CD14-positive monocyte (primary cell): Measurements from ENCODE around the gene DUSP16. TPM values are rescaled to one million over a fixed set of nuclear protein-coding genes. Genes with fewer than 3 reads are reported as not detected.

Experiments
- DNase-seq, 3 donors: peaks; one replicate each; pipeline ENCODE4 v3.0.0-alpha.2; 2011 to 2022
- H2AFZ ChIP-seq: 2 replicates; pipeline ENCODE4 v1.6.0; 2012; ENCODE audit warnings: mild to moderate bottlenecking, low read depth, low read length, inconsistent platforms; ENCODE audit not compliant: insufficient read depth, poor library complexity, severe bottlenecking
- H3K27ac ChIP-seq, 2 donors: 1 replicate in 1 of 2; 2 replicates in 1 of 2; pipeline ENCODE4 v1.5.1; 2012 to 2013; ENCODE audit warnings: low read length in 2 of 2, control low read depth in 1 of 2, inconsistent platforms in 1 of 2, low read depth in 1 of 2, mild to moderate bottlenecking in 1 of 2
- H3K27me3 ChIP-seq, 2 donors: one replicate each; pipeline versions ENCODE4 v1.6.0 to v1.6.1; 2011 to 2013; ENCODE audit warnings: low read length in 2 of 2; ENCODE audit not compliant: control insufficient read depth in 2 of 2, insufficient read depth in 2 of 2
- H3K36me3 ChIP-seq, 2 donors: replicated peaks in 1 of 2; 1 replicate in 1 of 2; 2 replicates in 1 of 2; pipeline versions ENCODE4 v1.5.1 to v1.6.1; 2012 to 2013; ENCODE audit warnings: low read length in 2 of 2, control low read depth in 1 of 2, inconsistent platforms in 1 of 2, mild to moderate bottlenecking in 1 of 2; ENCODE audit not compliant: insufficient read depth in 2 of 2, control insufficient read depth in 1 of 2
- H3K4me1 ChIP-seq, 2 donors: 1 replicate in 1 of 2; 2 replicates in 1 of 2; pipeline versions ENCODE4 v1.5.1 to v1.6.1; 2012 to 2013; ENCODE audit warnings: low read length in 2 of 2, control low read depth in 1 of 2, inconsistent platforms in 1 of 2, mild to moderate bottlenecking in 1 of 2, moderate library complexity in 1 of 2; ENCODE audit not compliant: insufficient read depth in 2 of 2, control insufficient read depth in 1 of 2
- H3K4me2 ChIP-seq: replicated peaks from 2 replicates; pipeline ENCODE3; 2012; ENCODE audit warnings: low read length, moderate library complexity, mild to moderate bottlenecking; ENCODE audit not compliant: poor library complexity, severe bottlenecking; ENCODE audit errors: extremely low read depth
- H3K4me3 ChIP-seq, 3 experiments: fragments of 200-600 bp in 1 of 3; sonication (generic) in 1 of 3; replicated peaks in 1 of 3; 1 replicate in 2 of 3; 2 replicates in 1 of 3; pipeline ENCODE4 v1.5.1; 2011 to 2013; ENCODE audit warnings: low read length in 3 of 3, mild to moderate bottlenecking in 3 of 3, control low read depth in 2 of 3, low read depth in 2 of 3, inconsistent platforms in 1 of 3, moderate library complexity in 1 of 3
- H3K79me2 ChIP-seq: 2 replicates; pipeline ENCODE4 v1.6.0; 2012; ENCODE audit warnings: mild to moderate bottlenecking, control low read depth, inconsistent platforms, low read length, moderate library complexity; ENCODE audit not compliant: insufficient read depth
- H3K9ac ChIP-seq: 2 replicates; pipeline ENCODE4 v1.6.0; 2017; ENCODE audit warnings: low read length, mild to moderate bottlenecking; ENCODE audit not compliant: insufficient read depth, poor library complexity, severe bottlenecking
- H3K9me3 ChIP-seq, 2 donors: replicated peaks in 1 of 2; 1 replicate in 1 of 2; 2 replicates in 1 of 2; pipeline versions ENCODE4 v1.5.1 to v1.6.1; 2012 to 2013; ENCODE audit warnings: low read length in 2 of 2, control low read depth in 1 of 2; ENCODE audit not compliant: control insufficient read depth in 1 of 2, insufficient read depth in 1 of 2
- H4K20me1 ChIP-seq: 2 replicates; pipeline ENCODE4 v1.6.0; 2012; ENCODE audit warnings: mild to moderate bottlenecking, low read length, control low read depth, moderate library complexity; ENCODE audit not compliant: insufficient read depth
- H3K27ac Mint-ChIP-seq, 7 donors: one replicate each; pipeline ENCODE4 v1.8.0; 2020; ENCODE audit warnings: mild to moderate bottlenecking in 7 of 7, mixed read lengths in 7 of 7, moderate library complexity in 6 of 7, inconsistent platforms in 2 of 7
- H3K27me3 Mint-ChIP-seq, 3 donors: one replicate each; pipeline ENCODE4 v1.8.0; 2021 to 2022; ENCODE audit warnings: low read depth in 3 of 3, mild to moderate bottlenecking in 3 of 3, mixed read lengths in 3 of 3, moderate library complexity in 3 of 3, inconsistent platforms in 1 of 3
- H3K36me3 Mint-ChIP-seq, 2 donors: one replicate each; pipeline ENCODE4 v1.8.0; 2020; ENCODE audit warnings: mixed read lengths in 2 of 2, inconsistent platforms in 1 of 2, mild to moderate bottlenecking in 1 of 2
- H3K4me1 Mint-ChIP-seq: one replicate; pipeline ENCODE4 v1.8.0; 2020; ENCODE audit warnings: mild to moderate bottlenecking, mixed read lengths
- H3K4me3 Mint-ChIP-seq, 2 donors: one replicate each; pipeline ENCODE4 v1.8.0; 2020; ENCODE audit warnings: mild to moderate bottlenecking in 2 of 2, mixed read lengths in 2 of 2, moderate library complexity in 1 of 2
- H3K9me3 Mint-ChIP-seq, 7 donors: one replicate each; pipeline ENCODE4 v1.8.0; 2020 to 2022; ENCODE audit warnings: mixed read lengths in 7 of 7, mild to moderate bottlenecking in 6 of 7, moderate library complexity in 6 of 7, inconsistent platforms in 2 of 7
- WGBS: methylation state at CpG from one replicate; pipeline ENCODE4 v1.1.5; 2013; ENCODE audit warnings: missing lambda C conversion rate; ENCODE audit not compliant: insufficient coverage; 5-methylcytosine and 5-hydroxymethylcytosine counted together
- intact Hi-C, 2 donors: fragments of 100-400 bp; cut with micrococcal nuclease; formaldehyde crosslinking; loops; one replicate each; pipeline versions ENCODE4 v1.15.0 to v1.15.1; 2023
- polyA plus RNA-seq, 3 donors: library from polyadenylated mRNA; depleted of rRNA in 1 of 3; unstranded in 2 of 3; stranded (reverse) in 1 of 3; fragments of 300-500 nt in 2 of 3; fragments of >200 nt in 1 of 3; fragmentation: Illumina TruSeq in 2 of 3; gene quantifications; 1 replicate in 2 of 3; 2 replicates in 1 of 3; pipeline ENCODE4 v1.2.3, GENCODE V29; 2012 to 2021
- TF ChIP-seq, protein P1 (sequence below): fragments of 200-600 bp; IDR thresholded peaks from one replicate; pipeline ENCODE4 v1.8.0; 2022; ENCODE audit warnings: antibody characterized with exemption, mild to moderate bottlenecking

The DUSP16 gene
- polyA plus RNA-seq, 3 donors = 0.04 to 0.46 (median 0.27) TPM

- WGBS = no CpG with 5 or more reads among the region's 9 CpGs
- H3K4me2 ChIP-seq = peak overlapping the region; percentile 87
Observed at GRCh38 chr12:12560587-12561370, 1.9 kb downstream of the DUSP16 start.

GRCh38 chr12:12559719-12560296 is 2.9 kb downstream of the DUSP16 start:
- WGBS = no CpG with 5 or more reads among the region's 3 CpGs
- no peaks in the 10 kb centered on the region for H4K20me1 ChIP-seq
- peaks cover 0 to under 1% (median 0%) of the 10 kb centered on the region in 7 donors for H3K9me3 Mint-ChIP-seq
- no peak overlapping the region for H3K4me3 ChIP-seq
- no peak overlapping the region for H3K4me2 ChIP-seq
- no peak overlapping the region for H3K27ac ChIP-seq
- intact Hi-C loops = loop anchor here (5.0 to 10.0 kb wide), 6 partner anchors 52 to 178 kb away; partner anchors contain the start of genes CDKN1B (in 1 of the 2) and CREBL2 (in 1 of the 2)
- no peak for DNase-seq
- H3K27ac Mint-ChIP-seq = no peak overlapping the region
- peaks cover 2 to 5% (median 2%) of the 10 kb centered on the region in 3 donors for H3K27me3 Mint-ChIP-seq
- H3K36me3 ChIP-seq = no peaks in the 10 kb centered on the region
- H3K9me3 ChIP-seq = no peaks in the 10 kb centered on the region
- H3K9ac ChIP-seq = no peak overlapping the region
- H3K36me3 Mint-ChIP-seq = no peaks in the 10 kb centered on the region
- TF ChIP-seq, protein P1, sequence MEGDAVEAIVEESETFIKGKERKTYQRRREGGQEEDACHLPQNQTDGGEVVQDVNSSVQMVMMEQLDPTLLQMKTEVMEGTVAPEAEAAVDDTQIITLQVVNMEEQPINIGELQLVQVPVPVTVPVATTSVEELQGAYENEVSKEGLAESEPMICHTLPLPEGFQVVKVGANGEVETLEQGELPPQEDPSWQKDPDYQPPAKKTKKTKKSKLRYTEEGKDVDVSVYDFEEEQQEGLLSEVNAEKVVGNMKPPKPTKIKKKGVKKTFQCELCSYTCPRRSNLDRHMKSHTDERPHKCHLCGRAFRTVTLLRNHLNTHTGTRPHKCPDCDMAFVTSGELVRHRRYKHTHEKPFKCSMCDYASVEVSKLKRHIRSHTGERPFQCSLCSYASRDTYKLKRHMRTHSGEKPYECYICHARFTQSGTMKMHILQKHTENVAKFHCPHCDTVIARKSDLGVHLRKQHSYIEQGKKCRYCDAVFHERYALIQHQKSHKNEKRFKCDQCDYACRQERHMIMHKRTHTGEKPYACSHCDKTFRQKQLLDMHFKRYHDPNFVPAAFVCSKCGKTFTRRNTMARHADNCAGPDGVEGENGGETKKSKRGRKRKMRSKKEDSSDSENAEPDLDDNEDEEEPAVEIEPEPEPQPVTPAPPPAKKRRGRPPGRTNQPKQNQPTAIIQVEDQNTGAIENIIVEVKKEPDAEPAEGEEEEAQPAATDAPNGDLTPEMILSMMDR = no peak
- H3K27me3 ChIP-seq = no peaks in the 10 kb centered on the region
- H2AFZ ChIP-seq = no peak overlapping the region
- H3K4me1 ChIP-seq = peaks cover 15% of the 10 kb centered on the region in 2 donors
- H3K4me1 Mint-ChIP-seq = peaks cover 14% of the 10 kb centered on the region
- H3K79me2 ChIP-seq = no peaks in the 10 kb centered on the region
- H3K4me3 Mint-ChIP-seq = no peak overlapping the region

More at GRCh38 chr12:12560587-12561370, 1.9 kb downstream of the DUSP16 start:
- peak; percentile 63 to 86 (median 82) for DNase-seq
- no peaks in the 10 kb centered on the region for H3K79me2 ChIP-seq
- peaks cover 0 to 3% of the 10 kb centered on the region in 2 donors for H3K9me3 ChIP-seq
- Mint-ChIP-seq H3K27ac (peak overlapping the region; percentile 63 to 94 (median 81)), H3K4me3 (peak overlapping the region; percentile 82 to 84), H3K36me3 (no peaks in the 10 kb centered on the region), H3K4me1 (peaks cover 14% of the 10 kb centered on the region), H3K9me3 (peaks cover 0 to 7% (median 6%) of the 10 kb centered on the region in 7 donors), H3K27me3 (peaks cover 3 to 5% (median 4%) of the 10 kb centered on the region in 3 donors)
- peaks cover 15% of the 10 kb centered on the region in 2 donors for H3K4me1 ChIP-seq
- TF ChIP-seq, protein P1 = no peak
- peak overlapping the region; percentile 67 for H2AFZ ChIP-seq
- no peaks in the 10 kb centered on the region for H4K20me1 ChIP-seq
- peak overlapping the region; percentile 60 to 82 (median 76) for H3K4me3 ChIP-seq
- H3K36me3 ChIP-seq = no peaks in the 10 kb centered on the region
- intact Hi-C loops = loop anchor here (5.0 to 10.0 kb wide), 6 partner anchors 52 to 178 kb away; partner anchors contain the start of genes CDKN1B (in 1 of the 2) and CREBL2 (in 1 of the 2)
- H3K9ac ChIP-seq = peak overlapping the region; percentile 68
- no peaks in the 10 kb centered on the region for H3K27me3 ChIP-seq
- H3K27ac ChIP-seq = peak overlapping the region; percentile 46 to 50
